HEK293T (cell line): ENCODE measurements around the gene GJB2.

Source experiments
- ARNT ChIP-seq: fragments of 450-650 bp; IDR thresholded peaks from 2 replicates; pipeline ENCODE4 v1.6.1; 2017; ENCODE audit warnings: mild to moderate bottlenecking
- BHLHE40 ChIP-seq: fragments of 450-650 bp; IDR thresholded peaks from 2 replicates; pipeline ENCODE4 v1.6.1; 2016; ENCODE audit warnings: mild to moderate bottlenecking, moderate library complexity, borderline replicate concordance
- ELF4 ChIP-seq: fragments of 450-650 bp; IDR thresholded peaks from 2 replicates; pipeline ENCODE4 v1.6.1; 2017; ENCODE audit warnings: antibody characterized with exemption
- FOXA1 ChIP-seq: fragments of 450-650 bp; IDR thresholded peaks from 2 replicates; pipeline ENCODE4 v1.6.1; 2016; ENCODE audit warnings: mild to moderate bottlenecking
- FOXM1 ChIP-seq: fragments of 450-650 bp; IDR thresholded peaks from 2 replicates; pipeline ENCODE4 v1.6.1; 2017; ENCODE audit warnings: mild to moderate bottlenecking, borderline replicate concordance
- HDGF ChIP-seq: fragments of 450-650 bp; IDR thresholded peaks from 2 replicates; pipeline ENCODE4 v1.6.1; 2017; ENCODE audit warnings: antibody characterized with exemption, borderline replicate concordance
- NFRKB ChIP-seq: fragments of 450-650 bp; IDR thresholded peaks from 2 replicates; pipeline ENCODE4 v1.6.1; 2016; ENCODE audit warnings: mild to moderate bottlenecking, moderate library complexity
- SP1 ChIP-seq: fragments of 450-650 bp; IDR thresholded peaks from 2 replicates; pipeline ENCODE4 v1.6.1; 2017
- TARDBP ChIP-seq: fragments of 450-650 bp; IDR thresholded peaks from 2 replicates; pipeline ENCODE4 v1.6.1; 2016
- ZNF384 ChIP-seq: fragments of 450-650 bp; IDR thresholded peaks from 2 replicates; pipeline ENCODE4 v1.6.1; 2016

- TF ChIP-seq HDGF (no peak), ZNF384 (no peak), BHLHE40 (no peak), FOXM1 (no peak), ELF4 (no peak), ARNT (no peak), NFRKB (no peak), SP1 (no peak), FOXA1 (no peak), TARDBP (no peak)
Observed at GRCh38 chr13:20209948-20210347, 17.2 kb upstream of the GJB2 start.
